GM13977 (cell line): ENCODE results near the gene EID2.

ENCODE experiments used
- DNase-seq: peaks from one replicate; pipeline ENCODE4 v3.0.0; 2012; ENCODE audit warnings: low spot score
- in situ Hi-C: fragments of 300-500 bp; cut with MboI; formaldehyde crosslinking; loops from one replicate; pipeline ENCODE4 v1.12.0; 2022; ENCODE audit warnings: low sequenced_read_pairs, low pct_unique_long_range_greater_than_20kb, mixed read lengths, inconsistent platforms; ENCODE audit not compliant: unreplicated experiment
- TF ChIP-seq, protein P1 (sequence below): IDR thresholded peaks from 2 replicates; pipeline ENCODE4 v1.5.1; 2012; ENCODE audit warnings: mild to moderate bottlenecking, control low read depth; ENCODE audit not compliant: insufficient read depth; ENCODE audit errors: extremely low read depth, missing control alignments

EID2 gene

DNA sequence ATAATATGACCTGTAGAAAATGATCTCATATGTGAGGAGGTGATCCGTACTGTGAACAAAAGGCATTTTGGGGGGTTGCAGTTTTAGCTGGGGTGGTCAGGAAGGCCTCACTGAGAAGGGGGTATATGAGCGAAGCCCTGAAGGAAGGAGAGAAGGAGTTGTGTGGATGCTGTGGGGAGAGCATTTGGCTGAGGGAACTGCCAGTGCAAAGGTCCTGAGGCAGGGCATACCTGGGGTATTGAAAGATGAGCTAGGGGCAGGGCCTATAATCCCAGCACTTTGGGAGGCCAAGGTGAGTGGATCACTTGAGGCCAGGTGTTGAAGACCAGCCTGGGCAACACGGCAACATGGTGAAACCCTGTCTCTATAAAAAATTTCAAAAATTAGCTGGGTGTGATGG, 22.5 kb downstream of the EID2 start:
- TF ChIP-seq, protein P1, sequence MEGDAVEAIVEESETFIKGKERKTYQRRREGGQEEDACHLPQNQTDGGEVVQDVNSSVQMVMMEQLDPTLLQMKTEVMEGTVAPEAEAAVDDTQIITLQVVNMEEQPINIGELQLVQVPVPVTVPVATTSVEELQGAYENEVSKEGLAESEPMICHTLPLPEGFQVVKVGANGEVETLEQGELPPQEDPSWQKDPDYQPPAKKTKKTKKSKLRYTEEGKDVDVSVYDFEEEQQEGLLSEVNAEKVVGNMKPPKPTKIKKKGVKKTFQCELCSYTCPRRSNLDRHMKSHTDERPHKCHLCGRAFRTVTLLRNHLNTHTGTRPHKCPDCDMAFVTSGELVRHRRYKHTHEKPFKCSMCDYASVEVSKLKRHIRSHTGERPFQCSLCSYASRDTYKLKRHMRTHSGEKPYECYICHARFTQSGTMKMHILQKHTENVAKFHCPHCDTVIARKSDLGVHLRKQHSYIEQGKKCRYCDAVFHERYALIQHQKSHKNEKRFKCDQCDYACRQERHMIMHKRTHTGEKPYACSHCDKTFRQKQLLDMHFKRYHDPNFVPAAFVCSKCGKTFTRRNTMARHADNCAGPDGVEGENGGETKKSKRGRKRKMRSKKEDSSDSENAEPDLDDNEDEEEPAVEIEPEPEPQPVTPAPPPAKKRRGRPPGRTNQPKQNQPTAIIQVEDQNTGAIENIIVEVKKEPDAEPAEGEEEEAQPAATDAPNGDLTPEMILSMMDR: no peak
- no peak for DNase-seq
- in situ Hi-C loops: no loop called here

DNA sequence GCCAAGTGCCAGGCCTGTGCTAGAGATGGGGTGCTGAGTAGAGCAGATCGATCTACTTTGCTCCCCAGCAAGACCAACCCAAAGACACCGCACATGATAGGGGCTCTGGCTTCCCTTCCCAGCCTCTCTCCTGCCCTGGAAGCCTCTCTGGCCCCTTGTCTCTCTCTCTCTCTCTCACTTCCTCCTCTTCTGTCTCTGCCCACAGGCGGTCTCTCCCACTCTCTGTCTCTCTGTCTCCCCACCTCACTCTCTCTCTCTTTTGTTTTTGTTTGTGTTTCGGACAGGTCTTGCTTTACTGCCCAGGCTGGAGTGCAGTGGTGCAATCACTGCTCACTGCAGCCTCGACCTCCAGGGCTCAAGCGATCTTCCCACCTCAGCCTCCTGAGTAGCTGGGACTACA, 23.7 kb downstream of the EID2 start:
- in situ Hi-C loops: no loop called here
- TF ChIP-seq, protein P1: no peak
- DNase-seq: no peak

DNA sequence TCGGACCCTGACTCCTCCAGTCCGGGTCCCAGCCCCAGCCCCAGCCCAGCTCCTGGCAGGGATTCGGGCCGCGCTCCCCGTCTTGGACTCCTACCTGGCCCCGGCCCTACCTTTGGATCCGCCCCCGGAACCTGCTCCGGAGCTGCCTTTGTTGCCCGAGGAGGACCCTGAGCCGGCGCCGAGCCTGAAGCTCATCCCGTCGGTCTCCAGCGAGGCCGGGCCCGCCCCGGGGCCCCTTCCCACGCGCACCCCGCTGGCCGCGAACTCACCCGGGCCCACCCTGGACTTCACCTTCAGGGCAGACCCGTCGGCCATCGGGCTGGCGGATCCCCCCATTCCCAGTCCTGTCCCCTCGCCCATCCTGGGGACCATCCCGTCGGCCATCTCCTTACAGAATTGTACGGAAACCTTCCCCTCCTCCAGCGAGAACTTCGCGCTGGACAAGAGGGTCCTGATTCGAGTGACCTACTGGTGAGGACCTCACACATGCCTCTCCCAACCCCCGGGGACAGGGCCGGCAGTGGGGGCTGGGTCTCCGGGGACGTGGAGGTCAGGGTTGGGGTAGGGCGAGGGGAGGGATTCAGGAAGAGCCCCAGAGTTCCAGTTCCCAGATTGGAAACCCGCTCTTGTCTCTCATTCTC, 24.3 kb downstream of the EID2 start:
- TF ChIP-seq, protein P1: no peak
- in situ Hi-C loops: no loop called here
- no peak for DNase-seq

DNA sequence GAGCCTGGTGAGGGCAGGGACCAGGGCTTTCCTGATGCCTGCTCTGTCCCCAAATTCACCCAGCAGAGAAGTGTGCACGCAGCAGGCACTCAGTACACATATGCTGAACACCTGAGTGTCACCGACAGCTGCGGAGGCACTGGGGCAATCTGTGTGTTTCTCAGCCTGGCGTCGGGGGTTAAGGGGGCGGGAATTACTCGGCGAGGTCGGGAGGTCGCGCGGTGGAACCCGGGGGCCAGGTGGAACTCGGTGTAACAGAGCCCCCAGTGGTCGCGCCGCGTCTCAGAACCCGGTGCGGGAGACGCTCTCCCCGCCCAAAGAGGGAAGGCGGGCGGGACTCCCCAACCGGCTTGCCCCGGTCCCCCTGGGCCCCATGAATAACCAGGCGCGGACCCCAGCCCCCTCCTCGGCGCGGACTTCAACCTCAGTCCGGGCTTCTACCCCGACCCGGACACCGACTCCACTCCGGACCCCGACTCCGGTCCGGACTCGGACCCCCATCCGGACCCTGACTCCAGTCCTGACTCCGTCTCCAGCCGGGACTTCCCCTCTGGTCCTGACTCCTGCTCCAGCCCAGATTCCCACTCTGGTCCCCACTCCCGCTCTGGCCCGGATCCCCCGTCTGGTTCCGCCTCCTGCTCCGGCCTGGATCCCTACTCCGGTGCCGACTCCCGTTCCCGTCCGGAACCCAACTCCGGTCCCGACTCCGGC, 25.0 kb downstream of the EID2 start, which contains the start of gene SELENOV:
SELENOV (plus strand) TSS at position 300 of the 711 bp plus-strand sequence; CDS start at position 374, 74 bp downstream.
- DNase-seq: no peak
- TF ChIP-seq, protein P1: no peak
- in situ Hi-C loops: no loop called here

DNA sequence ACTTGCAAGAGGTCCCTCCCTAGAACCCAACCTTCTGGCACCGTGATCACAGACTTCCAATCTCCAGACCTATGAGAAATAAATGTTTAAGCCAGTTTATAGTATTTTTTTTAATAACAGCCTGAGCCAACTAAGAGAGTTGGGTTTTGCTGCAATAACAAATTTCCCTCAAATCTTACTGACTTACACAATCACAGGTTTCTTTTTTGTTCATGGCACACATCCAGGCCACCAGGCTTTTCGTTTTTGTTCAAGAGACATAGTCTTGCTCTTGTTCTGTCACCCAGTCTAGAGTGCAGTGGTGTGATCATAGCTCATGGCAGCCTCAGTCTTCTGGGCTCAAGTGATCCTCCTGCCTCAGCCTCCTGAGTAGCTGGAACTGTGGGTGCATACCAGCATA, 27.0 kb downstream of the EID2 start:
- TF ChIP-seq, protein P1: no peak
- no peak for DNase-seq
- in situ Hi-C loops: no loop called here

DNA sequence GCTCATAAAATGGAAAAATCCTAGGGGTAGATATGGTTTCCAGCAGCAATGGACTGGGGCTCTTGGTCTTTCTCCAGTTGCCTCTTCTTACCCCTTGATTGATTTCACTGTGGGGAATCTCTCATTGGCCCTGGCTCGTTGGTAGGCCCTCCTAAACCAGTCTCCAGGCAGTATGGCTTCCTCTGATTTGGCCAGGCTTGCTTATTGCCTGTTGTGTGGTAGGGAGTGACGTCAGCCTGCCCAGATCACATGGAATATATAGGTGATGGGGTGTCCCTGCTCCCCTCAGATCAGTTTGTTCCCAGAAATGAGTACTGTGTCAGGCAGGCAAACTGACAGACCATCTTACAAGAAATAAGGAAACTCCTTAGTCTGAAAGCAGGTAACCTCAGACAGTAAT, 30.7 kb downstream of the EID2 start:
- TF ChIP-seq, protein P1: no peak
- in situ Hi-C loops: no loop called here
- DNase-seq: no peak
